NB4 (cell line): ENCODE measurements around the gene BCAT1.

Experiments
- MYC ChIP-seq: IDR thresholded peaks from 2 replicates; pipeline ENCODE4 v1.6.1; 2011; ENCODE audit warnings: low read depth, low read length
- TF ChIP-seq, protein P1 (sequence below): IDR thresholded peaks from one replicate; pipeline ENCODE4 v1.5.1; 2012; ENCODE audit warnings: low read depth, low read length

- TF ChIP-seq, protein P1, sequence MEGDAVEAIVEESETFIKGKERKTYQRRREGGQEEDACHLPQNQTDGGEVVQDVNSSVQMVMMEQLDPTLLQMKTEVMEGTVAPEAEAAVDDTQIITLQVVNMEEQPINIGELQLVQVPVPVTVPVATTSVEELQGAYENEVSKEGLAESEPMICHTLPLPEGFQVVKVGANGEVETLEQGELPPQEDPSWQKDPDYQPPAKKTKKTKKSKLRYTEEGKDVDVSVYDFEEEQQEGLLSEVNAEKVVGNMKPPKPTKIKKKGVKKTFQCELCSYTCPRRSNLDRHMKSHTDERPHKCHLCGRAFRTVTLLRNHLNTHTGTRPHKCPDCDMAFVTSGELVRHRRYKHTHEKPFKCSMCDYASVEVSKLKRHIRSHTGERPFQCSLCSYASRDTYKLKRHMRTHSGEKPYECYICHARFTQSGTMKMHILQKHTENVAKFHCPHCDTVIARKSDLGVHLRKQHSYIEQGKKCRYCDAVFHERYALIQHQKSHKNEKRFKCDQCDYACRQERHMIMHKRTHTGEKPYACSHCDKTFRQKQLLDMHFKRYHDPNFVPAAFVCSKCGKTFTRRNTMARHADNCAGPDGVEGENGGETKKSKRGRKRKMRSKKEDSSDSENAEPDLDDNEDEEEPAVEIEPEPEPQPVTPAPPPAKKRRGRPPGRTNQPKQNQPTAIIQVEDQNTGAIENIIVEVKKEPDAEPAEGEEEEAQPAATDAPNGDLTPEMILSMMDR: no peak
- no peak for TF ChIP-seq MYC
These were observed 28.8 kb downstream of the BCAT1 start for GRCh38 chr12:24920141-24920540.
